GM19238 (cell line): ENCODE data around the gene GPER1.
"Not testable (repeated sequence)": the region's sequence is repeated elsewhere in the genome, so short reads cannot be mapped to it uniquely, and the experiment has no call there.

Experiments used
- DNase-seq: peaks from one replicate; pipeline ENCODE4 v3.0.0; 2011; ENCODE audit warnings: low spot score; ENCODE audit not compliant: insufficient read length

The GPER1 gene

DNA sequence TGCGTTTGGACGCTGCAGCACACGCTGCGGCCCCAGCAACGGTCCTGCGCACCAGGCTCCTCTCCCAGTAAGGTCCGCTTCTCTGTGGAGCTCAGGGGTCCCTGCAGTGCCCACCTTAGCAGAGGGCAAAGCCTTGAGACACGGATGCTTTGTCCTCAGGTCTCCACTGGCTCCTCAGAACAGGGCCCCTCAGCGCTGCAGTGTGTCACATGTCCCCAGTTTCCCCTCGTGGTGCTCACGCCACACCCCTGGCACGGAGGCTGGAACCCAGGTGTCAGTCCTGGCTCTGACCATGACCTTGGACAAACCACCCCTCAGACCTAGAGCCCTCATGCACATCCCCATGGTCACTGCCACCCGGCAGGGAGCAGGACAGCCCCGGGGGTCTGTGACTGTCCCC is 19.9 kb upstream of the GPER1 start:
- DNase-seq: no peak

DNA sequence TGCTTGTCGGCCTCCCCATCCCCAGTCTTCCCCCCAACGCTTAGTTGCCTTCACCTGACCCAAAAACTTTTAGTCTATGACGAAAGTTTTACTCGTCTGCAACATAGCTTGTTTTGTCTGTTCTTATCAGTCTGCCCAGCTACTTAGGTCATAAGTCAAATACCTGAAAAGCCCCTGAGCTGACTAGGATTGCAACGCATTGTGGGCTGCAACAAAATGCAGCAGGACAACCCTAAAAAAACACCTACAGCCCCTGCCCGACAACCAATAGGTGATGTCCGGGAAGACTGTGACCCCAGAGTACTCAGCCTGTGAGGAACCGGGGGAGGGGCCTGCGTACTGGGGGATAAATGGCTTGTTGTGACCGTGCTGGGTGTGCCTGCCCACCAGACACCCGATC is 19.3 kb upstream of the GPER1 start:
- DNase-seq: no peak

DNA sequence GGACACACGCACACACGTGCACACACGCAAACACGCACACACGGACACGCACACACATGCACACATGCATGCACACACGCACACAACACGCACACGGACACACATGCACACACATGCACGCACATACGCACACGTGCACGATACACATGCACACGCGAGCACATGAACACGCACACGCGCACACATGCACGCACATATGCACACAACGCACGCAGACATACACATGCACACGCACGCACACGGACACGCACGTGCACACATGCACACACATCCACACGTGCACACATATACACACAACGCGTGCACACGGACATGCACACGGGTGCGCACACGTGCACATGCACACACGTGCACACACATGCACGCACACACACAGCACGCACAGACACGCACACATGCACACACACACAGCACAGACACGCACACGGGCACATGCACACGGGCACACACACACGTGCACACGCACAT is 17.3 kb upstream of the GPER1 start:
- no peak for DNase-seq

GRCh38 chr7:1071731-1072254 is 16.1 kb upstream of the GPER1 start:
- DNase-seq: no peak

DNA sequence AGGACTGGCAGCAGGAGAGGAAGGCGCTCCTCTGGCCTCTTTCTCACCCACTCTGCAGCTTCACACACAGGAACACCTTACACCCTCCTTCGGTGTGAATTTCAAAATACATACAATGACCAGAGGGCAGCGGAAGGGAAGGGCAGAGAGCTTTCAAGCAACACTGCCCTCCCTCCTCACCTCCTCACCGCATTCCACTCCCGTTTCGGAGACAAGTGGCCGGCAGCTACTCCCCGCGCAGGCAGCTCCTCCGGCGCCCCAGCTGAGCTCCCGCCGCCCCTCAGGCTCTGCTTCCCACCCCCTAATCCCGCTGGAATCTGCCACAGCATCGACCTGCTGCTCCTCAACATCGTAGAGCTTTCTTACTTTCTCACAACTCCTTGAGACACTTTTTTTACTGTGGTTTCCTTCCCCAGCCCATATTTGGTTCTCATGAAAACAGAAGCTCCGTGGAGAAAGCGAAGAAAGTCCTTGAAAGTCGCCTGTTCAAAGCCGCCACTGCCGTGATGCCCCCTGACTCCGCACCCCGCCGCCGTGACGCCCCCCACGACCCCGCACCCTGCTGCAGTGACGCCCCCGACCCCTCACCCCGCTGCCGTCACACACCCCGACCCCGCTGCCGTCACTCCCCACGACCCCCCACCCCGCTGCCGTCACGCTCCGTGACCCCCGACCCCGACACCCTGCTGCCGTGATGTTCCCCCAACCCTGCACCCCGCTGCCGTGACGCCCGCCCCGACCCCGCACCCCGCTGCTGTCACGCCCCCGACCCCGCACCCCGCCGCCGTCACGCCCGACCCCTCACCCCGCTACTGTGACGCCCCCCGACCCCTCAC is 14.6 kb upstream of the GPER1 start:
- DNase-seq: no peak

DNA sequence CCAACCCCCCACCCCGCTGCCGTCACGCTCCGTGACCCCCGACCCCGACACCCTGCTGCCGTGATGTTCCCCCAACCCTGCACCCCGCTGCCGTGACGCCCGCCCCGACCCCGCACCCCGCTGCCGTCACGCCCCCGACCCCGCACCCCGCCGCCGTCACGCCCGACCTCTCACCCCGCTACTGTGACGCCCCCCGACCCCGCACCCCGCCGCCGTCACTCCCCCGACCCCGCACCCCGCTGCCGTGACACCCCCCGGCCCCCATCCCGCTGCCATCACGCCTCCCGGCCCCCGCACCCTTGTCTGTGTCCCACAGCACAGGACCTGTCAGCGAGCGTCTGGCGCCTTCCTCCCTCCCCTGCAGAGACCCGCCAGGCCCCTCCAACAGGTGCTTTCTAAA is 13.9 kb upstream of the GPER1 start:
- DNase-seq: not testable (repeated sequence)

DNA sequence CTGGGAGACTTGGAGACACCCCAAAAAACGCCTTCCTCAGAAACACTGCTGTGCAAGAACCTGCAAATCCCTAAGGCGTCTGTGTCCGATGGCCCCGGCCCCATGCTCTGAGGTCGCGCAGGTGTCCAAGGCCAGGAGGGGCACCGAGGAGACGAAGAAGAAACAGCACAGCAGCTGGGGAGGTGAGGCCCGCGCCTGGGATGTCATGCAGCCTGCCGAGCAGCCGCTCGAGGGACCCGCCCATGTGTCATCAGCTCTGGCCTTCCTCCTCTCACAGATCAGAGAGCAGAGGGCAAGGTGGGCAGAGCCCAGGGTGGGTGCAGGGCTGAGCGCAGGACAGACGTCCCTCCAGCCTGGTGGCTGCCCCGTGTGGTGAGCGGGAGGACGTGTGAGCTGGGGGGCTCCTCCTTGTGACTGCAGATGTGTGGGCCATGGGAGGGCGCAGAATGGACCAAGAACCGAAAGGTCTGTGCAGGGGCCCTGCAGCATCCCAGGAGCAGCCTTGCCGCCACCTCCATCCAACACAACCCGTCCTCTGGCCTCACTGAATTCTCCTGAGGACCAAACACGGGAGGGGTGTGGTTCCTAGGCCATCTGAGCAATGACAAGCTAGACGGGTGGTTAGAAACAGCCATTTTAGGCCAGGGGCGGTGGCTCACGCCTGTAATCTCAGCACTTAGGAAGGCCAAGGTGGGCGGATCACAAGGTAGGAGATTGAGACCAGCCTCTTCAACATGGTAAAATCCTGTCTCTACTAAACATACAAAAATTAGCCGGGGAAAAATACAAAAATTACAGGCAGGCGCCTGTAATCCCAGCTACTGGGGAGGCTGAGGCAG is 13.1 kb upstream of the GPER1 start:
- no peak for DNase-seq

DNA sequence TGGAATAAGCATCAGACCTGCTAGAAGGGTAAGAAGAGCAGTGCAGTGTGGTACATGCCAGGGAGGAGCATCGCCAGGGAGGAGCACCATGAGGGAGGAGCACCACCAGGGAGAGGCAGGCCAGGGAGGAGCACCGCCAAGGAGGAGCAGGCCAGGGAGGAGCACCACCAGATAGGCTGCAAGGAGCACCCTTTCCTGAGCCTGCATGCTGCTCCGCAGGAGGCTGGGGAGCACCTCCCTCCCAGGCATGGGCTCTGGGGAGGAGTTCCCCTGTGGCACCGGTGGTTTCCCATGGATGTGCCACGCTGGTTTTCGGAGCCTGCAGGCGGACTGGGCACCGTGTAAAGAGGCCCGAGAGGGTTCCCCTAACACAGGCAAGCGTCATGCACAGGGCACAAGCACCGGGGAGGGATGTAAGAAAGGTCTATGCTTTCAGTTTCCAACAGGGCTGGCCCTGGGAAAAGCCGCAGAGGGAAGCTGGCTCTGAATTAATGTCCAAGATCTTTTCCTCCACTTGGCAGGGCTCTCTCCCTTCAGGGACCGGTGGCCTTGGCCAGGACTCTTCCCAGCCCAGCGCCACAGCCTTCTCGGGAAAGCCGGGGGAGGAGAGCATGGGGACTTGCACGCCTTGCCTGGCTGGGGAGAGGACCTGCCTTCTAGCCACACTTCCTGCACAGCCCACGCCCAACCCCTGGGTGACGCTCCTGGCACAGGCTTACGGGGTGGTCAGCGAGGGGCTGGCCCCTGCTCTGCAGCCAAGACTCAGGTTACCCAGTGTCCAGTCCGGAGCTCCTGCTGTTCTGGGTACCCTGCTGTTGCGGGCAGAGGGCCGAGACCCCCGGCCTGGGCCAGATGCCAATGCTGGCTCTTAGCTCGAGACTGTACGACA is 11.5 kb upstream of the GPER1 start:
- no peak for DNase-seq

- DNase-seq: no peak
Observed at GRCh38 chr7:1078519-1078918, 9.4 kb upstream of the GPER1 start.

- DNase-seq: no peak
Observed at GRCh38 chr7:1078985-1079384, 8.9 kb upstream of the GPER1 start.

DNA sequence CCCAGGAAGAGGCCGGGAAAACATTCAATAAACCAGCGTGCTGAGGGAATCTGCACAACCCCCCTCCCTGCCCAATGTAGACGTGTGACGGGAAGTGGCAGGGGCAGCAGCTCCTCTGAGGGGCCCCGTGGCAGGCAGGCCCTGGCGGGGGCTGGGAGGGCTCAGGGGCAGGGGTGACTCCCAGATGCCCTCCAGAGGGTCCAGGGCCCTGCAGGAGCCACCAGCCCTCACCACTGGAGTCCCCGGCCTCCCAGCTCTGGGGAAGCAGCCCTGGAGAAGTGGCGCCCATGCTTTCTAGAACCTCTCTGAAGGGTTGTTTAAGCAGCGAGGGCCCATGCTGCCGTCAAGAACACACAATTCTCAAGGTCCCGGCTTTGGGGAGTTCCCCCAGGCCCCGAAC is 8.4 kb upstream of the GPER1 start:
- DNase-seq: no peak

- no peak for DNase-seq
Observed at GRCh38 chr7:1080252-1080920, 7.5 kb upstream of the GPER1 start.

DNA sequence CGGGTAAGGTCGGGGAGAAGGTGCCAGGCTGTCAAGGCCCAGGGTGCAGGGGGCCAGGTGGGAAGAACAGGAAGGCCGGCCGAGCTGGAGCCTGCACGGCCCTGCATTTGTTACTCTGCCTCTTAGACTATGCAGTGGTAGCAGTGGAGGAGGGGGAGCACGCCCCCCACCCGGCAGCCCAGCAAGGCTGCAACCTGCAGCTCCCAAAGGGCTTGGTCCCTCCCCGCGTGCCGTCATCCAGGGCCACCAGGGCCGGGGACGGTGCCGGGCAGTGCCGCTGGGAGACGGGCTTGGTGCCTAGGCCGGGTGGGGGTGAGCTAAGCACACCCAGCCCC is 7.0 kb upstream of the GPER1 start:
- DNase-seq: no peak

DNA sequence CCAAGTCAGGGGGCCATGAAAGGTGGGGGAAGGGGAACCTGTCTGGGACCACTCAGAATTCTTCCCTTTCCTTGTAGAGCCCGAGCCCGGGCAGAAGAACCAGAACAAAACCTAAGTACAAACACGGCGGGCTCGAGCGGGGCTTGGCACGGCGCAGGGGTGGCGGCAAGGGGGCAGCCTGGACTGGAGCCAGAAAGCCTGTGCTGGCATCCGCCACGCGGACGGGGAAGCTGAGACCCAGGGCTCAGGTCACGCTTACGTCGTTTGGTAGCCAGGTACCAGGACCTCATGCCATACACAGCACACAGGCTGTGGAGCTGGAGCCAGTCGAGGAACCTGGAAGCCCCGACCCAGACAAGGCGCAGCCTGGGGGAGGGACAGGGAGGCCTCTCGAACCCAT is 6.6 kb upstream of the GPER1 start:
- no peak for DNase-seq

DNA sequence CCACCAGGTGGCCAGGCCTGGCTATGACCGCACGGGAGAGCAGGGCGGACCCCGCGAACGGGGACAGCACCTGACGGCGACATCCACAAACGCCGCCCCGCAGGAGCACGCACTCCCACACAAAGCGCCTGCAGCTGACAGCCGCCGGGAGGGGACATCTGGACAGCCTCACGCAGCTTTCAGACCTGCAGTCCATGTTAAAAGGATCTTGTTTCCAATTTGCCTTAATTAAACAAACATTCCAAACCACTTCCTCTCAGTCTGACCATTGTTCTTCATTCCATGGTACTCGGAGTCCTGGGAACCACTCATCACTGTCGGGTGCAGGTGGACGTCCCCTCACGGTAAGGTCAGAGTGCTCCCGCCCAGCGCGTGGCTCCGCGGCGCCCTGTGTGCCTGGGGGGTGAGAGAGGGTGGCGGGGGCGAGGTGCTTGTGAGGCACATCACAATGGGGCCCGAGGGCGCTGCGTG is 5.9 kb upstream of the GPER1 start:
- DNase-seq: no peak

DNA sequence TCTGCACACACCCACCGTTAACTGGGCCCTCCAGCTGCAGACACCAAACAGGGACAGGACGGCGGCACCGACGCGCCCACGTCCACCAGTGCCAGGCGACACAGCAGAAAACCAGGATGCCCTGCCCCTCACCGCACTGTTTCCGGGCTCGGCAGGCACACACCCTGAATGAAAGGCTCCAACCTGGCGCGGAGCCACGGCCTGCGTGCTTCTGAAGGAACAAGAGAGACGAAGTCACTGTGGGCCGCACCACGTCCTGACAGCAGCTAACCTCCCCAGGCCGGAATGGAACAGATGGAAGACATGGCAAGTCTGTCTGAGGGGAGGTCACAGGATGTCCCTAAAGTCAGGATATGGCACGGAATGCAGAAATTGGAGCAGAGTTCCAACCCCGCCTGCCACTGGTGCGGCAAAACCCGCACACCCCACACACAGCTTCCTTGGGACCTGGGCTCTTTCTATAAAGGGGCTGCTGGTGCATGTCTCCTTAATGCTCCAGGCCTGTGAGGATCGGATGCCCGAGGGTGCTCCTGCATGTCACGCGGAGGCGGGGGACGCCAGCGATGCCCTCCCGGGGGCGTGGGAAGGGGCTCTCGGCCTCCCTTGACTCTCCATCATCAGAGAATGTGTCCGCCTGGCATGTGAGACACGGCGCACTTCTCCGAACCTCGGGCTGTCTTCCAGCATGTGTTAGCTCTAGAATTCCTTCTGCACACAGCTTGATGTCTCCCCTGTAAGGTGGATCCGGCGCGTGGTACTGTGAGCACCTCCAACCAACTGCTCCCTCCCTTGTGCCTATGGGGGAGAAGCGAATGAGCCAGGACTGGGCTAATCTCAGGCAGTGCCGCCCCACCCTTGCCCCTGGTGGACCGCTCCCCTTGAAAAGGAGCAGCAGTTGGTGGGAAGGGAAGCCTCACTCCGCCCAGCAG is 3.9 kb upstream of the GPER1 start:
- DNase-seq: no peak

- DNase-seq: no peak
Observed at GRCh38 chr7:1085266-1085665, 2.6 kb upstream of the GPER1 start.

DNA sequence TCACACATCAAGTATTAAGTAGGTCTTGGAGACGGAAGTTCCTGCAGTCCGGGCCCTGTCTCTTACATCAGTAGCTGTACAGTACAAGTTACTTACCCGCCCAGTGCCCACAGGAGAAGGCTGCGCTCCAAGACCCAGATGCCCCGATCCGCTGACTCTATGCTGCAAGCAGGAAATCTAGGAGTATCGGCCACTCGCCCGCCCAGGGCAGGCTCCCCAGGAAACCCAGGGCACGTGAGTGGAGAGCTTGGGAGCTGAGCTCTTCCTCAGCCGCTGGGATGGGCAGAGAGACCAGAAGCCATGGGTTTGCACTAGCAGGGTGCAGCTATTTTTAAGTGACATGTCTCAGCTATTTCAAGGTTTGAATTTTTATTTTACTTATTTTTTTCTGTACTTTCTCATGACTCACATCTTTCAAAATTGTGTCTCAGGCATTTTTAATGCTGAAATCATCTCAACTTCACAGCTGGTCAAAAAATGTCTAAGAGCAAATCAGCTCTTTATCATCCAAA is 1.9 kb upstream of the GPER1 start:
- DNase-seq: no peak
